Skin epidermis (tissue), 12 donors: ENCODE data around the gene EPB41L4A.
"Not testable (repeated sequence)": the region's sequence is repeated elsewhere in the genome, so short reads cannot be mapped to it uniquely, and the experiment has no call there.

Experiments
- H3K27ac ChIP-seq, 21 experiments: fragments of 200-600 bp; sonication (generic) in 11 of 21; one replicate each; pipeline ENCODE4 v1.5.0; 2020; ENCODE audit warnings: mild to moderate bottlenecking in 3 of 21, inconsistent platforms in 2 of 21, moderate library complexity in 2 of 21
- H3K4me3 ChIP-seq, 7 experiments: fragments of 200-600 bp; sonication (generic) in 2 of 7; one replicate each; pipeline ENCODE4 v1.5.0; 2020; ENCODE audit warnings: inconsistent platforms in 2 of 7, mild to moderate bottlenecking in 2 of 7, moderate library complexity in 1 of 7

Gene EPB41L4A

DNA sequence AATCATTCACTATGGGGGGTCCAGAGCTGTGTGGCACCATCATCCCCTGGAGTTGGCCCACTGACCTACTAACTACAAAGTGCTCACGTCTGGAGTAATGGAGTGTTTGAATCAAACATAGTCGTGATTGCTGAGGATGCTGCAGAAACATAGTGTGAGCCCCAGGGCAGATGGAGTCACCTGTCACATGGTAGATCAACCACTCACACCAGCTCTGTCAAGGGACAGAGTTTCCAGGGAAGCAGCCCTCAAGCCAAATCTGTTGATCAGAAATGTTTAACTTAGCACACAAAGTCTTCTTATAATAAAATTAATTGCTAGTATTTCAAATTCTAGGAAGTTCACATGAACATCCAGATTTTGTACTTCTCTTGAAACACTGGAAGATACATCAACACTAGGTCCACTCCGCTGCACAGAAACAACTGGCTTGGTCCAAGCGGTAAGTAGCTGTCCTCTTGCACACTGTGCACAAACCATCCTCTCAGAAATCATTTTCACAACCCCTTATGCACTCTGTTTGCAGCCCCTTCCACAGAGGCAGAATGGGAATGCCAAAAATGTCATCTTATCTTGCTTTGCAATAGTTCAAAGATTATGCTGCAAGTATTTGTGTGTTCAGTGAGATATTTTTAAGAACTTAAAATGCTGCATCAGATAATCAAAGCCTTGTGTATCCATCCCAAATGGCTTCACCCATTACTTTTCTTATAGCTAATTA, 191.0 kb downstream of the EPB41L4A start:
- no peak overlapping the region for H3K27ac ChIP-seq
- no peak overlapping the region for H3K4me3 ChIP-seq

DNA sequence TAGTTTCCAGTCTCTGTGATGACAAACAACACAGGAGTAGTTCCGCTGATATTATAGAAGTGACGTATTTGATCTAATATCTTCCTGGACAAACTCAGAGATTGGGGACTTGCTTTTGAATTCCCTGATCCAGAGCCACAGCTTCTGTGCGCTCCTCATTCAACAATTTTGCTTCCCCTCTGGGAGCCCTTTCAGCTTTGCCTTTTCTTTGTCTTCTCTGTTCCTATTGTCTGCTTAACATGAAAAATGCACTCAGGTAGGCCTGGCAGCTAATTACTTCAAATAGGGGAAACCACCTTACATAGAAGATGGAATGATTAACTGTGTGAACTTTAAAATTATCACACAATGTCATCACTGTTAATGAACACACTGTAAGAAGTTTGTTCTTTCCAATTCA, 192.9 kb downstream of the EPB41L4A start:
- Histone ChIP-seq H3K27ac (no peak overlapping the region), H3K4me3 (no peak overlapping the region)

DNA sequence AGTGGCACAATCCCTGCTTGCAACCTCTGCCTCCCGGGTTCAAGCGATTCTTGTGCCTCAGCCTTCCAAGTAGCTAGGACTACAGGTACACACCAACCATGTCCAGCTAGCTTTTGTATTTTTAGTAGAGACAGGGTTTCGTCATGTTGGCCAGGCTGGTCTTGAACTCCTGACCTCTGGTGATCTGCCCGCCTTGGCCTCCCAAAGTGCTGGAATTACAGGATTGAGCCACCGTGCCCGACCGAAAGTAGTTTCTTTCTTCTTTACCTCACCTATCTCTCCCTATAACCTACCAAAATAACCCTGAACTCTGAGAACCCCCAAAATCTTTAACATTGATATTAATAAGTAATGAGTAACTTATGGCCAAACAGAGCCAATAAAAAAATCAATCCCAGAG, 196.1 kb downstream of the EPB41L4A start:
- H3K27ac ChIP-seq, H3K4me3 ChIP-seq: not testable (repeated sequence)

DNA sequence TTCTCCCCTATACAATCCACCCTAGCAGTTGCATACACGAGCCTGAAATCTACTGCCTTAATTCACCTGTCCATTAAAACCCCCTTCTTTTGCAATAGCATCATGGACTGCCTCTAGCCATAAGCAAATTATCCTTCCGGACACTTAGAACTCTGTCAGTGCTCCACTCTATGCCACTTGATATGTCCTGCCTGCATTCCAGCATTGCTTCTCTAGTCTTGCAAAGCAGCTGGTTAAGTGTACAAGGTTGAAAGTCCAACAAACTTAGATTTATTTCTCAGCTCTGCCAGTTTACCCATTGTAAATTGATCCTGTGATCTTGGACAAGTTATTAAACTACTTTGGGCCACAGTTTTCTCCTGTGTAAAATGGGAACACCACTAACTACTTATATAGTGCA, 197.9 kb downstream of the EPB41L4A start:
- Histone ChIP-seq H3K4me3 (no peak overlapping the region), H3K27ac (no peak overlapping the region)

DNA sequence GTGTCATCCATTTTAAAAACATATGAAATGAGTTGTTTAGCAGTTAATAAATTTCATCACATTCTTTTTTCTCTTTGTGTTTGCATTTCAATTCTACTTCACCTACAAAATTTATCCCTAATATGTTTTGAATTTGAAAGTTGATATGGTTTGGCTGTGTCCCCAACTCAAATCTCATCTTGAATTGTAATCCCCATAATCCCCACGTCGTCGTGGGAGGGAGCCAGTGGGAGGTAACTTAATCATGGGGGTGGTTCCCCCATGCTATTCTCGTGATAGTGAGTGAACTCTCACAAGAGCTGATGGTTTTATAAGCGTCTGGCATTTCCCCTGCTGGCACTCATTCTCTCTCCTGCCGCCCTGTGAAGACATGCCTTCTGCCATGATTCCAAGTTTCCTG, 200.1 kb downstream of the EPB41L4A start:
- Histone ChIP-seq H3K4me3 (no peak overlapping the region), H3K27ac (no peak overlapping the region)

DNA sequence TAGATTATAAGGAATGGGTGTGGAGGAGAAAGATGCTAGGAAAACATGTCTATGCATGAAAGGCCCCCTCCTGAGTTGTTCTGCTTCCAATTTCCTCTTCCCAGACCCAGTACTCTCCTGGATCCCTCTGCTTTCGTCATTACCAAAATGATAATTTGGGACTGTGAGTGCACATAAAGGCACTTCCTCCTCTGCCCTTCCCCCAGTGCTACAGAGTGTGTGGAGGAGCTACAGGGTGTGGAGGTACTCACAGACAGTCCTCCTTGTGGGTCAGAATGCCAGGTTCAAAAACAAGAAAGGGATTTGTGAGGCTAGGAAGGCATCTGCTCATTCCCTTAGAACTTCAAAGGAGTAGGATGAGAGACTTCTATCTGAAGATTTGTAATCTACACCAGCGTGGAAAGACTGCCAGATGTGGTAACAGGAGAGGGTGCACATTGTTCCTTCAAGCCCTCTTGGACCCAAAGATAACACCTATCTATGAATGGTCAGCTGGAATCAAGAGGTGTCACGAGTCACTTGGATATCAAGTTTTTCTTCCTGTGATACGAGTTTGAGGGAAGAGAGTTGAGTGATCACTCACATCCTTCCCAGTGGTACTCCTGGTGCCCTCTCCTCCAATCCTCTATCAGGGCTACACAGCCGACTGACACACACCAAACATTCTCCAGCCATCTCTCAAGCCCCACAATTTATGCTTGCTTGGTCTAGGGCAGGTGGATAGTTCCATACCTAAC, 201.1 kb downstream of the EPB41L4A start:
- H3K4me3 ChIP-seq: no peak overlapping the region
- no peak overlapping the region for H3K27ac ChIP-seq

DNA sequence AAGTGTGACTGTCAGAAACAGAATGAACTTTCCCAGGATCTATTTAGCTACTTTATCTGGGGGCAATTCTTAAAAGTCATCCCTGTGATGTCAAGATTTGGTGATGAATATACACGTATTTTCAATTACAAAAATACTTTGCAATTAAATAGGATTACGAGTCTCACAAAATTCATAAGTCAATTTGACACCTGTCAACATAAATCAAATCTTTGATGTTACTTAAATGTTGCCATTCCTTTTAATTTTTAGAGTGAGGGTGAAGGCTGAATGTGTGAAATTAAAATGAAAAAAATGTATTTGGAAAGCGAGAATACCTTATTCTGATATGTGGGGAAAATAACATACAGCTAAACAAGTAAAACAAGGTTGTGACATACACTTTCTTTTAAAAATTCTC, 202.9 kb downstream of the EPB41L4A start:
- Histone ChIP-seq H3K27ac (no peak overlapping the region), H3K4me3 (no peak overlapping the region)

DNA sequence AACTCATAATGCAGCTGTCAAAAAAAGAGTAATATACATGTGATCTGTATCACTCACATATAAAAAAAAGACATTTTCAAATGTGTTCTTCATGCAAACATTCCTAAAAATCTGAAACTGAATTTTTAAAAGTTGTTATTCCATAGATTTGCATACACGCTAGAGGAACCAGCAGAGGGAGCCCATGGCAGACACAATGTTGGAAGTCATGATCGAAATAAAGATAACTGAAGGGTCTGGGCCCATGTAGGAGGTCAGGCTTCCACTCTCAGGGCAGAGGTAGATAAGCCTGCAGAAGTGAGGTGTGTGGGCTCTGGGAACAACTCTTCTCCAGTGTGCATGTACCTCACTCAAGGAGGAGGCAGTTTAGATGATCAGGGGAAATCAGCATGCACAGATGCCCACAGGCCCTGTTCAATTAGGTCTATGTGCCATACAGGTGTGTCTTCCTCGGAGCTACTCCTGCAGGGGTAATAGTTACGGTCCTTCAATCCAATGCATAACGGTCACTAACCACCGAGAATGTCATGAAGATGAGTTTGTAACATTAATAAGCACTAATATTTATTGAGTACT, 208.6 kb downstream of the EPB41L4A start:
- Histone ChIP-seq H3K4me3 (no peak overlapping the region), H3K27ac (no peak overlapping the region)

DNA sequence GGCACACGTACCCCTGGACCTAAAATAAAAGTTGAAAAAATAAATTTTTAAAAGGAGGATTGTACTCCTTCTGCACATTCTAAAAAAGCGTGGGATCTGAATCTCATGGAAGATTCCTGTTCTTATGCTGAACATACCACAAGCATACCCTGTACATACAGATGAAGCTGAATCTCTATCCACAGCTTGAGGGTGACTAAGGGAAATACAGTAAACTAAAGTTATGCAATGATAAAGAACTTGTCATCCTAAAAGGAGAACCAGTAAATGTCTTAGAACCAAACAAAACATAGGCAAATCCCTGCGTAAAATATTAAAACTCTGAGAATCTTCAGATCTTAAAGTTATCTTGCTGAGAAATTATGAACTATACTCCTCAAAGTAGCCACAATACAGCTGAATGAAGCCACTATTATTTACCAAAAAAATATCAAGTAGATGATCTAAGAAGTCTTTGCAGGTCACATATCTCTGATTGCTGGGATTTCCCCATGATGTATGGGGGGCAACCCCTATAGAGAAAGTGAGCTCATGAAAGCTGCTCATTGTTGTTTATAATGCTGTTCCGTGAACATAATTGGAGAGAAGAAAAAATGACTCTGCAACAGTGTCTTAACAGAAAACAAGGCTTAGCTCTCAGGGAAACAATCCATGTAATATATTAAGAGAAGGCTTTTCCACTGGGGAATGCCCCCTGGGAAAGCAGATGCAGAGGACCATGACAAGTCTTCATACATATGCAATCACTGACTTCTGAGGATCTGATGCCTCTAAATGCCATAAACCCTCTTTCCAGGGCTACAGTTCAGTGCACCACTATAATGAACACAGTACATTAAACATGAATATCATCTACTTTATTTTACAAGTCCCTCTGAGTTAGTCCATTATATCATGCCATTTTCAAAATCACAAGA, 210.1 kb downstream of the EPB41L4A start:
- Histone ChIP-seq H3K4me3 (no peak overlapping the region), H3K27ac (no peak overlapping the region)

DNA sequence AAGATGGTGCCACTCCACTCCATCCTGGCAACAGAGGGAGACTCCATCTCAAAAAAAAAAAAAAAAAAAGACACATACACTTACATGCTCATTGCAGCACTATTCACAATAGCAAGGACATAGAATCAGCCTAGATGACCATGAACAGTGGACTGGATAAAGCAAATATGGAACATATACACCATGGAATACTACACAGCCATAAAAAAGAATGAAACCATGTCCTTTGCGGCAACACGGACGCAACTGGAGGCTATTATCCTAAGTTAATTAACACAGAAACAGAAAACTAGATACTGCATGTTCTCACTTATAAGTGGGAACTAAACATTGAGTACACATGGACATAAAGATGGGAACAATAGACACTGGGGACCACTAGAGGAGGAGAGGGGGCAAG, 210.9 kb downstream of the EPB41L4A start:
- not testable (repeated sequence) for H3K27ac ChIP-seq, H3K4me3 ChIP-seq

DNA sequence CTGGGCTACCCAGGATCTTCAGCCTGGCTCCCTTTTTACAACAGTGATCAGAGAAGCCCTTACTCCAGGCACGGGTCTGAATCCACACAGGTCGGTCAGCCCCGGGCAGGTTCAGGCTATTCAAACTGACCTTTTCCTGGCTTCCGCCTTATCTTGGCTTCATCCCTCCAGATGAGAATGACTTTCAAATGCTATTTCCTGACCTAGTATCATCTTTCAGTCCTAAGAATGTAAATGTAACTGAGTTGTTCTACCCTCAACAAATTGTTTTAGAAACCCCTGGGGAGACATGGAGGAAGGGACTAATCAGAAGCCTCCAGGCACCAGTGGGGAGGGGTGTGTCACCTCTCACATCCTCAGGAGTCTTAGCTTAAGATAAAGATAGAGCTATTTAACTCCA, 213.2 kb downstream of the EPB41L4A start:
- Histone ChIP-seq H3K27ac (no peak overlapping the region), H3K4me3 (no peak overlapping the region)

DNA sequence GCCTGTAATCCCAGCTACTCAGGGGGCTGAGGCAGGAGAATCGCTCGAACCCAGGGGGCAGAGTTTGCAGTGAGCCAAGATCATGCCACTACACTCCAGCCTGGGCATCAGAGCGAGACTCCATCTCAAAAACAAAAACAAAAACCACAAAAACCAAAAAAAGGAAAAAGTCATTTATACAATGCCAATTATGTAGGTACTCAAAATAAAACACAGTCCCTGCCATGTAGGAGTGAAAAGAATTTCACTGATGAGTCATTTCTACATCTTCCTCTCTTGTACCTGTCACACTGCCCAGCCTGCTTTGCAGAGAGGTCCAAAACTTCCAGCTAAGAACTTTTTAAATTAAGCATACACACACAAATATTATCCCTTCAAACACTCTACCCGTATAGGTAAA, 215.8 kb downstream of the EPB41L4A start:
- no peak overlapping the region for H3K4me3 ChIP-seq
- no peak overlapping the region for H3K27ac ChIP-seq

DNA sequence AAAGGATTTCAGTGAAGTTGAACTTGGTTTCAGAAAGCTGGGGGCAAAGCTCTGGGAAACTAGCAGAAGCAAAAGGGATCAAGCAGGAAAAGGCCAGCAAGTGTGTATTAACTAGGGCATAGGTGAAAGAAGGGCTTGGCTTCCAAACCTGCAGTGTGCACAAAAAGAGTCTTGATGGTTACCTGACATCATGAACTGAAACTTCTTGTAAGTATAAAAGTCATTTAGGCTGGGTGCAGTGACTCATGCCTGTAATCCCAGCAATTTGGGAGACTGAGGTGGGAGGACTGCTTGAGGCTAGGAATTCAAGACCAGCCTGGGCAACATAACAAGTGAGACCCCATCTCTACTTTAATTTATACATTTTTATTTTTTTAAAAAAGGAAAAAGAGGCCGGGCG, 216.4 kb downstream of the EPB41L4A start:
- H3K27ac ChIP-seq: no peak overlapping the region
- H3K4me3 ChIP-seq: no peak overlapping the region

DNA sequence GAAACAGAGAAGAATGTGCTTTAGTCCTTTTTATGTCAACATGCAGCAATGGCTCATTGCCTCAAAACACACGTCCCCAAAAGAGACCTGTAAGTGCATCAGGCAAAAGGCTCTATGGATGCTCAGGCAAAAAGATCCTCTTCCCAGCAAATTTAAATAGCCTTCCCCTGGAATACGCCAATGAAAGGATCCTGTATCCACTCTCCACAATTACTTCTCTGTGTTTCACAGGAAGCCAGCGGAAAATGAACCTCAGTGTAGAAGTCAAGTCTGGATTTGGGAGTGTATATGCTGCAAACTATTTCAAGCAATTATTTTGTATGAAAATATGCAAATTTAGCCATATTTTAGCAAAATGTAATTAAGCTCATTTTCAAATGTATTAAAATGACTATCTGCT, 217.9 kb downstream of the EPB41L4A start:
- no peak overlapping the region for H3K27ac ChIP-seq
- H3K4me3 ChIP-seq: no peak overlapping the region

DNA sequence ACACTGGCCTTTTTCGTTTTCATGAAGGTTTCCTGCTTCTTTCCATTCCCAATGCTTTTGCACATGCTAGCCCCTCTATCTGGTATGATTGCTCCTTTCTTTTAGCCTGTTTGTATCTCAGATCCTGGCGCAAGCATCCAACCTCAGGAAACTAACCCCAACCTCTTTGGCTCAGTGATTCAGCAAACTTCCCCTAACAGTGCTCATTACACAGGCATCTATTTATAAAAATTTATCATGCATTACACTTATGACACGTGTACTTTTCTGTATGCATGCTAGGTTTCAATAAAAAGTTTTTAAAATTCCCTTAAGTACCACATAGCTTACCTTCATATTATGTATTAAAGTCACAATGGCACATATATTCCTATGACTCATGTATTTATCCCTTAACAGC, 218.9 kb downstream of the EPB41L4A start:
- H3K4me3 ChIP-seq: no peak overlapping the region

DNA sequence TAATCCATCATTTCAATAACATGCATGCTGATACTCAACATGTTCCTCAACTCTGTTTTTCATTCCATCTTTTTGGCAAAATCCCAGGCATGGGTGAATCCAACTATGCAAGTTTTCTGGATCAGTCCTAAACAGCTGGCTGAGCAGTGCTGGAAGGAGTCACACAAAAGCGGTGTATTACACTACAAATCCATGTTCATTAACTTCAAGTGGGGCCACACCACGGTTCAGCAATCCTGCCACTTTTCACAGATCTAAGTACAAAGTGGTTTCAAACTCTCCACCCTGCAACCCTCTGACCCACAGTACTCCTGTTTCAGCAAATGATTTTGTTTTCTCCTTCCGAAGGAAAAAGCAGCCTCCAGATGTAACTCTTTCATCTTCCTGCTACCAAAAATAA, 222.5 kb downstream of the EPB41L4A start:
- H3K27ac ChIP-seq: no peak overlapping the region
- H3K4me3 ChIP-seq: no peak overlapping the region

More for the DNA sequence above, 218.9 kb downstream of the EPB41L4A start:
- no peak overlapping the region for H3K27ac ChIP-seq

DNA sequence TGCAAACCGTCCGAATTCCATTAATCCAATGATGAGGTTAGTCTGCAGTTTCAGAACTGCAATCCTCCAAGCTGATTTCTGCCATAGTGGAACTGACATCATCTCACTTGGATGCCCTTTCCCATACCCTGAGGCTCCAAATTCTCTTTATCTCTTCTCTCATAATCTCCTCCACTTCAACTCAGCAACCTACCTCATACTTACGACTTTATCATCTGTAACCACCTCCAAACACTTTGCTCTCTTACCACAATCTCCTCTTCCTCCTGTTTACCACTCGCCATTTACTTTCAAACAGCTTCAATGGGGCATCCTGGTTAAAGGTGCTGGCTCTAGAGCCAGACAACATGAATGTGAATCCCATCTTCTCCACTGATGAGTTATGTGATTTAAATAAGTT, 223.2 kb downstream of the EPB41L4A start:
- H3K27ac ChIP-seq: no peak overlapping the region
- no peak overlapping the region for H3K4me3 ChIP-seq

DNA sequence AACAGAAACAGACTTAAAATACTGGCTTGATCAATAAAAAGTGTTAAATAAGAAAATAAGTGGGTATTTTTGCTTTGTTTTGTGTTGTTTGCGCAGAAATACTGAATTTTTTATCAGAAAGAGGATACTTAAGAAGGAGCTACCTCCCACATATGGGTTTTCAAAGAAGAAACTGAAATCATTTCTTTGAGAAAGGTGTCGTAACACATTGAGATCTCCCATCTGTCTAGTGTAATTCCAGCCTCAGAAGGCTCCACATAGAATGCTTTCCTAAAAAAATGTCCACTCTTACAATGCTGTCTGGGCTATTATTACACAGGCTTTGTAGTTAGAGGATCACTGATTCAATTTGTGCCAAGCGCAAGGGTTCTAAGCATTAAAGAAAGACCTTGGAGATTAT, 226.2 kb downstream of the EPB41L4A start:
- Histone ChIP-seq H3K27ac (no peak overlapping the region), H3K4me3 (no peak overlapping the region)

DNA sequence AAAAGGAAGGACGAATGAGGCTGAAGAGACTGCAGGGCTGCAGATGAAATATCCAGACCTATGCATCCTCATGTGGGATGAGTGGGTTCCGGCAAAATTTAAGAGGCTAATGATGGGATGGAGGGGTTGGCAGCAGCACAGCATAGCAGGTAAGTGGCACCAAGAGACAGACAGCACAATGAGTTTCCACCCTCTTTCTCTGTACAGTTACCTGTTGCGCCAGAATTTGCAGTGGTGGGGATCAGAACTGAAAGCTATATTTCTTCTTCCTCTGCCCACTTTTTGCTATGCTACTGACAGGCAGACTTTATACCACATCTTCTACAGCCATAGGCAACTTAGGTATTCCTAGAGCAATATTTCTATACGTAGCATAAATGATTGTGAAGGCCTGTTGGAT, 227.0 kb downstream of the EPB41L4A start:
- no peak overlapping the region for H3K27ac ChIP-seq
- no peak overlapping the region for H3K4me3 ChIP-seq

DNA sequence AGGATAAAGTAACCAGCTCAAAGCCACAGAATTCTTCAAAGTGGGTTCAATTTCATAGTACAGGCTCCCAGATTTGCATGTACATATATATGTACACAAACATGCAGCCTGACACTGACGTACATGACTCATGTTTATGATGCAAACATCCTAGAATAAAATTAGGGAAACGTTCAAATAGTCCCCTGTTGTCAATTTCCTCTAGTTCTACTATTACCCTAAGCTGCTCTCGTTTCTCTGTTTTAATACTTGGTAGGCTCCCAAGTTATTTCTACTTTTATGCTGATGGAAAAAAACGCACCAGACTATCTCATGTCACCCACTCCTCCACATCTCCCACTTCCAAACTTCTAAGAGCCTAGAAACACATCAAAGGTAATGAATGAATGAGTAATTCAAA, 229.7 kb downstream of the EPB41L4A start:
- Histone ChIP-seq H3K4me3 (no peak overlapping the region), H3K27ac (no peak overlapping the region)
